PFSK-1 (cell line): ENCODE results near the gene LCNL1.

Source experiments
- FOXP2 ChIP-seq: optimal IDR thresholded peaks from 2 replicates; pipeline ENCODE3; 2011; ENCODE audit warnings: borderline replicate concordance, control low read depth, inconsistent platforms; ENCODE audit not compliant: insufficient read depth; ENCODE audit errors: extremely low read length, extremely low read depth
- POLR2AphosphoS5 ChIP-seq: IDR thresholded peaks from 2 replicates; pipeline ENCODE4 v1.6.1; 2012; ENCODE audit warnings: low read depth, mild to moderate bottlenecking, control low read depth, low read length, moderate library complexity
- REST ChIP-seq, 2 experiments: IDR thresholded peaks; 2 replicates each; pipeline versions ENCODE4 v1.6.1 to v1.8.0; 2011 to 2012; ENCODE audit warnings: low read depth in 2 of 2, low read length in 2 of 2, control low read depth in 1 of 2, inconsistent platforms in 1 of 2, mild to moderate bottlenecking in 1 of 2, moderate library complexity in 1 of 2; ENCODE audit not compliant: insufficient read depth in 1 of 2
- SIN3A ChIP-seq: IDR thresholded peaks from 2 replicates; pipeline ENCODE4 v1.6.1; 2012; ENCODE audit warnings: mild to moderate bottlenecking, low read length, moderate library complexity, borderline replicate concordance; ENCODE audit not compliant: insufficient read depth
- TAF1 ChIP-seq: IDR thresholded peaks from 2 replicates; pipeline ENCODE4 v1.6.1; 2012; ENCODE audit warnings: low read length, control low read depth, borderline replicate concordance; ENCODE audit not compliant: insufficient read depth

LCNL1 gene

GRCh38 chr9:137023157-137023556 is 40.4 kb downstream of the LCNL1 start:
- TF ChIP-seq POLR2AphosphoS5 = no peak
- TF ChIP-seq REST (IDR thresholded peaks at IDR 0.05; ENCODE audit: insufficient read depth in 1 of 2, low read depth in 2 of 2, low read length in 2 of 2) = no peak
- TF ChIP-seq FOXP2 = no peak
- no peak for TF ChIP-seq TAF1
- no peak for TF ChIP-seq SIN3A

- TF ChIP-seq FOXP2 (no peak), REST (IDR thresholded peaks at IDR 0.05; ENCODE audit: insufficient read depth in 1 of 2, low read depth in 2 of 2, low read length in 2 of 2) (no peak), TAF1 (no peak), POLR2AphosphoS5 (no peak), SIN3A (no peak)
These were observed 40.8 kb downstream of the LCNL1 start for GRCh38 chr9:137023583-137023991.

- TF ChIP-seq SIN3A (no peak), TAF1 (no peak), FOXP2 (no peak), REST (IDR thresholded peaks at IDR 0.05; ENCODE audit: insufficient read depth in 1 of 2, low read depth in 2 of 2, low read length in 2 of 2) (no peak), POLR2AphosphoS5 (no peak)
These were observed 42.7 kb downstream of the LCNL1 start for GRCh38 chr9:137025517-137025966.

GRCh38 chr9:137026384-137026783 is 43.6 kb downstream of the LCNL1 start:
- no peak for TF ChIP-seq TAF1
- TF ChIP-seq FOXP2 = no peak

GRCh38 chr9:137026828-137027227 is 44.0 kb downstream of the LCNL1 start:
- no peak for TF ChIP-seq FOXP2
- TF ChIP-seq POLR2AphosphoS5 = no peak
- TF ChIP-seq TAF1 = no peak
- no peak for TF ChIP-seq REST (IDR thresholded peaks at IDR 0.05; ENCODE audit: insufficient read depth in 1 of 2, low read depth in 2 of 2, low read length in 2 of 2)
- no peak for TF ChIP-seq SIN3A
